B cell (primary cell): ENCODE data around the gene POLR2A. TPM values are rescaled to one million over a fixed set of nuclear protein-coding genes. Genes with fewer than 3 reads are reported as not detected.

Experiments used
- ATAC-seq: fragments of 200-7000 bp; cut with Tn5 transposase; one replicate; pipeline ENCODE4 v1.10.0; 2021; ENCODE audit warnings: low read depth, mild to moderate bottlenecking, moderate number of reproducible peaks, moderate library complexity
- CTCF ChIA-PET: fragments of 350-600 bp; sonication (Branson Sonifier 250); formaldehyde crosslinking; loops from one replicate; lab custom pipeline; 2021; ENCODE audit warnings: antibody characterized with exemption, inconsistent platforms; lab: Charles Lee
- POLR2A ChIA-PET: fragments of 350-600 bp; sonication (Branson Sonifier 250); formaldehyde crosslinking; loops from one replicate; lab custom pipeline; 2021; ENCODE audit warnings: antibody characterized with exemption; lab: Charles Lee
- DNase-seq: peaks from one replicate; pipeline ENCODE4 v3.0.0; 2013
- H2AFZ ChIP-seq: 2 replicates; pipeline ENCODE4 v1.6.1; 2012; ENCODE audit warnings: mild to moderate bottlenecking, low read depth, low read length; ENCODE audit not compliant: insufficient read depth, poor library complexity, severe bottlenecking
- H3K27ac ChIP-seq, 2 donors: 1 replicate in 1 of 2; 2 replicates in 1 of 2; pipeline ENCODE4 v1.5.1; 2012 to 2013; ENCODE audit warnings: low read length in 2 of 2, mild to moderate bottlenecking in 2 of 2, moderate library complexity in 1 of 2
- H3K27me3 ChIP-seq, 4 experiments: fragments of 200-600 bp in 1 of 4; sonication (generic) in 1 of 4; replicated peaks in 1 of 4; 1 replicate in 2 of 4; 2 replicates in 2 of 4; pipeline versions ENCODE4 v1.6.1 to v1.7.0; 2013 to 2016; ENCODE audit warnings: low read length in 3 of 4, mild to moderate bottlenecking in 2 of 4, mixed read lengths in 1 of 4, moderate library complexity in 1 of 4; ENCODE audit not compliant: insufficient read depth in 4 of 4, control insufficient read depth in 3 of 4; ENCODE audit errors: control extremely low read depth in 1 of 4
- H3K36me3 ChIP-seq, 2 experiments: replicated peaks in 1 of 2; 1 replicate in 1 of 2; 2 replicates in 1 of 2; pipeline versions ENCODE4 v1.6.1 to v1.7.1; 2013; ENCODE audit warnings: low read length in 1 of 2; ENCODE audit not compliant: insufficient read depth in 2 of 2, control insufficient read depth in 1 of 2; ENCODE audit errors: control extremely low read depth in 1 of 2, extremely low read depth in 1 of 2
- H3K4me1 ChIP-seq, 2 donors: fragments of 200-600 bp in 1 of 2; sonication (generic) in 1 of 2; 1 replicate in 1 of 2; 2 replicates in 1 of 2; pipeline versions ENCODE4 v1.5.1 to v1.6.1; 2013 to 2017; ENCODE audit warnings: low read length in 2 of 2; ENCODE audit not compliant: control insufficient read depth in 2 of 2, insufficient read depth in 2 of 2
- H3K4me2 ChIP-seq: replicated peaks from 2 replicates; pipeline ENCODE3; 2012; ENCODE audit warnings: mild to moderate bottlenecking, low read depth, low read length; ENCODE audit not compliant: poor library complexity, severe bottlenecking
- H3K4me3 ChIP-seq, 5 experiments: fragments of 200-600 bp in 1 of 5; sonication (generic) in 1 of 5; 1 replicate in 3 of 5; 2 replicates in 2 of 5; pipeline versions ENCODE4 v1.5.1 to v1.7.0; 2011 to 2016; ENCODE audit warnings: low read length in 4 of 5, mild to moderate bottlenecking in 4 of 5, low read depth in 2 of 5, control low read depth in 1 of 5, moderate library complexity in 1 of 5; ENCODE audit not compliant: insufficient read depth in 1 of 5; ENCODE audit errors: control extremely low read depth in 1 of 5, extremely low read depth in 1 of 5
- H3K79me2 ChIP-seq: fragments of 200-600 bp; sonication (generic); one replicate; pipeline ENCODE4 v1.6.0; 2016; ENCODE audit warnings: low read length; ENCODE audit not compliant: control insufficient read depth, insufficient read depth
- H3K9ac ChIP-seq: fragments of 200-600 bp; sonication (generic); 2 replicates; pipeline ENCODE4 v1.6.1; 2017; ENCODE audit warnings: mild to moderate bottlenecking, low read length, moderate library complexity
- H3K9me3 ChIP-seq, 3 donors: one replicate each; pipeline versions ENCODE4 v1.6.1 to v1.7.1; 2013; ENCODE audit warnings: low read length in 2 of 3; ENCODE audit not compliant: control insufficient read depth in 2 of 3, insufficient read depth in 1 of 3; ENCODE audit errors: control extremely low read depth in 1 of 3
- H4K20me1 ChIP-seq: 2 replicates; pipeline ENCODE4 v1.6.0; 2012; ENCODE audit warnings: mild to moderate bottlenecking, low read length; ENCODE audit not compliant: insufficient read depth, control insufficient read depth, poor library complexity, severe bottlenecking
- H3K27ac Mint-ChIP-seq: one replicate; pipeline ENCODE4 v1.8.0; 2021; ENCODE audit warnings: mixed read lengths
- H3K27me3 Mint-ChIP-seq: one replicate; pipeline ENCODE4 v1.8.0; 2021; ENCODE audit warnings: mixed read lengths
- H3K4me1 Mint-ChIP-seq: one replicate; pipeline ENCODE4 v1.8.0; 2021; ENCODE audit warnings: mixed read lengths
- H3K4me3 Mint-ChIP-seq: one replicate; pipeline ENCODE4 v1.8.0; 2021; ENCODE audit warnings: mixed read lengths
- H3K9me3 Mint-ChIP-seq: one replicate; pipeline ENCODE4 v1.8.0; 2022; ENCODE audit warnings: mixed read lengths; ENCODE audit not compliant: insufficient read depth
- EZH2 ChIP-seq: IDR thresholded peaks from 2 replicates; pipeline ENCODE4 v1.6.1; 2012; ENCODE audit warnings: borderline replicate concordance, low read depth, mild to moderate bottlenecking, moderate library complexity, low read length; ENCODE audit not compliant: insufficient read depth, poor library complexity, severe bottlenecking
- WGBS: methylation state at CpG from one replicate; pipeline ENCODE4 v1.1.5; 2013; ENCODE audit warnings: missing lambda C conversion rate; ENCODE audit not compliant: insufficient coverage; 5-methylcytosine and 5-hydroxymethylcytosine counted together
- intact Hi-C: fragments of 100-400 bp; cut with micrococcal nuclease; formaldehyde crosslinking; loops from one replicate; pipeline ENCODE4 v1.10.0; 2022
- polyA plus RNA-seq: library from polyadenylated mRNA; depleted of rRNA; stranded (reverse); fragments of >200 nt; gene quantifications from 2 replicates; pipeline ENCODE4 v1.2.3, GENCODE V29; 2012
- total RNA-seq, 2 donors: library from RNA; stranded (reverse); fragments of 120-200 nt in 1 of 2; gene quantifications; 1 replicate in 1 of 2; 2 replicates in 1 of 2; pipeline versions ENCODE4 v1.2.3 to v1.2.4, GENCODE V29; 2013 to 2022
- TF ChIP-seq, protein P1 (sequence below): fragments of 200-600 bp; IDR thresholded peaks from one replicate; pipeline ENCODE4 v1.8.0; 2022; ENCODE audit warnings: antibody characterized with exemption, mild to moderate bottlenecking

The POLR2A gene
- total and polyA plus RNA-seq, 2 donors (not counting 1 experiment from before 2014, with no cell fraction given) = 56.5 to 225 TPM

- 83% methylated on average over 15 of the region's 15 CpGs for WGBS
- TF ChIP-seq, protein P1, sequence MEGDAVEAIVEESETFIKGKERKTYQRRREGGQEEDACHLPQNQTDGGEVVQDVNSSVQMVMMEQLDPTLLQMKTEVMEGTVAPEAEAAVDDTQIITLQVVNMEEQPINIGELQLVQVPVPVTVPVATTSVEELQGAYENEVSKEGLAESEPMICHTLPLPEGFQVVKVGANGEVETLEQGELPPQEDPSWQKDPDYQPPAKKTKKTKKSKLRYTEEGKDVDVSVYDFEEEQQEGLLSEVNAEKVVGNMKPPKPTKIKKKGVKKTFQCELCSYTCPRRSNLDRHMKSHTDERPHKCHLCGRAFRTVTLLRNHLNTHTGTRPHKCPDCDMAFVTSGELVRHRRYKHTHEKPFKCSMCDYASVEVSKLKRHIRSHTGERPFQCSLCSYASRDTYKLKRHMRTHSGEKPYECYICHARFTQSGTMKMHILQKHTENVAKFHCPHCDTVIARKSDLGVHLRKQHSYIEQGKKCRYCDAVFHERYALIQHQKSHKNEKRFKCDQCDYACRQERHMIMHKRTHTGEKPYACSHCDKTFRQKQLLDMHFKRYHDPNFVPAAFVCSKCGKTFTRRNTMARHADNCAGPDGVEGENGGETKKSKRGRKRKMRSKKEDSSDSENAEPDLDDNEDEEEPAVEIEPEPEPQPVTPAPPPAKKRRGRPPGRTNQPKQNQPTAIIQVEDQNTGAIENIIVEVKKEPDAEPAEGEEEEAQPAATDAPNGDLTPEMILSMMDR = no peak
- TF ChIP-seq EZH2 = no peak
- no peaks in the 10 kb centered on the region for H3K9me3 Mint-ChIP-seq
- Histone ChIP-seq H3K9me3 (no peaks in the 10 kb centered on the region), H3K36me3 (peaks cover 0 to 3% of the 10 kb centered on the region in 2 experiments), H3K4me2 (no peak overlapping the region), H3K9ac (no peak overlapping the region), H3K4me1 (peaks cover 26 to 50% of the 10 kb centered on the region in 2 donors), H3K27me3 (no peaks in the 10 kb centered on the region), H4K20me1 (peaks cover 70% of the 10 kb centered on the region), H3K27ac (peak overlapping the region in 1 of 2 donors; percentile 4), H3K4me3 (no peak overlapping the region), H3K79me2 (peaks cover 89% of the 10 kb centered on the region), H2AFZ (no peak overlapping the region)
- intact Hi-C loops = no loop called here
- ATAC-seq = no peak
- CTCF ChIA-PET = interaction anchor here (0.7 to 2.5 kb wide), 6 partner anchors 9 to 41 kb away, joined by 3 to 10 read pairs (median 4); partner anchors contain the start of gene TMEM102
- H3K4me1 Mint-ChIP-seq = peaks cover 55% of the 10 kb centered on the region
- H3K4me3 Mint-ChIP-seq = peak overlapping the region; percentile 51
- no peak for DNase-seq
- peak overlapping the region; percentile 72 for H3K27ac Mint-ChIP-seq
- POLR2A ChIA-PET = no interaction called here
- no peaks in the 10 kb centered on the region for H3K27me3 Mint-ChIP-seq
These were observed 8.3 kb upstream of the POLR2A start for GRCh38 chr17:7475764-7476422.

GRCh38 chr17:7476494-7476893 lies 7.7 kb upstream of the POLR2A start:
- Mint-ChIP-seq H3K27me3 (no peaks in the 10 kb centered on the region), H3K9me3 (no peaks in the 10 kb centered on the region), H3K27ac (peak overlapping the region; percentile 72), H3K4me3 (peak overlapping the region; percentile 51), H3K4me1 (peaks cover 57% of the 10 kb centered on the region)
- H3K4me2 ChIP-seq = no peak overlapping the region
- no peaks in the 10 kb centered on the region for H3K27me3 ChIP-seq
- H3K4me1 ChIP-seq = peaks cover 26 to 46% of the 10 kb centered on the region in 2 donors
- ChIA-PET POLR2A (interaction anchor here (0.7 kb wide), 1 partner anchor 10 kb away, joined by 3 read pairs; no protein-coding TSS in a partner anchor), CTCF (interaction anchor here (0.7 to 2.5 kb wide), 7 partner anchors 9 to 121 kb away, joined by 3 to 10 read pairs (median 3); no protein-coding TSS in a partner anchor)
- H3K9me3 ChIP-seq = no peaks in the 10 kb centered on the region
- H3K9ac ChIP-seq = no peak overlapping the region
- no peak for TF ChIP-seq EZH2
- TF ChIP-seq, protein P1 = no peak
- peaks cover 89% of the 10 kb centered on the region for H3K79me2 ChIP-seq
- peaks cover 0 to 2% of the 10 kb centered on the region in 2 experiments for H3K36me3 ChIP-seq
- 70% methylated on average over 3 of the region's 3 CpGs for whole genome bisulfite sequencing
- ATAC-seq (no peak), DNase-seq (no peak)
- intact Hi-C loops = no loop called here
- peaks cover 64% of the 10 kb centered on the region for H4K20me1 ChIP-seq
- no peak overlapping the region for H2AFZ ChIP-seq
- no peak overlapping the region for H3K4me3 ChIP-seq
- no peak overlapping the region for H3K27ac ChIP-seq
